Measurements from ENCODE around the gene MAP3K5.

Gene MAP3K5

GRCh38 chr6:136784910-136785746 lies 7.1 kb downstream of the MAP3K5 start:
- H3K36me3 ChIP-seq (ENCODE audit: low read length) = no peaks in the 10 kb centered on the region
- no peak overlapping the region for H3K4me3 ChIP-seq (ENCODE audit: insufficient read depth, low read length, poor library complexity, severe bottlenecking)
- H3K9ac ChIP-seq (ENCODE audit: low read length) = no peak overlapping the region
- no peak overlapping the region for H2AFZ ChIP-seq (ENCODE audit: low read depth, low read length, severe bottlenecking)
- H3K9me2 ChIP-seq (replicated peaks; ENCODE audit: insufficient read depth, low read length) = no peaks in the 10 kb centered on the region
- H3F3A ChIP-seq (ENCODE audit: insufficient read depth) = 0 out of 2 replicates have a peak, but pooled peaks cover 2% of the 10 kb centered on the region
- no peaks in the 10 kb centered on the region for H4K20me1 ChIP-seq (ENCODE audit: low read depth, low read length)
- H3K27me3 ChIP-seq (ENCODE audit: low read length) = no peaks in the 10 kb centered on the region
- H3K9me3 ChIP-seq (ENCODE audit: insufficient read depth, low read length) = no peaks in the 10 kb centered on the region
- H3K4me2 ChIP-seq (ENCODE audit: low read depth, low read length, poor library complexity, severe bottlenecking) = no peak overlapping the region
- H3K27ac ChIP-seq (ENCODE audit: low read depth, low read length) = no peak overlapping the region
- no peak for TF ChIP-seq EZH2phosphoT487 (conservative IDR thresholded peaks at IDR 0.05; ENCODE audit: low read length)
- TF ChIP-seq CTCF (IDR thresholded peaks at IDR 0.05; ENCODE audit: insufficient read depth, low read length, poor library complexity, severe bottlenecking) = no peak
- H3K79me2 ChIP-seq (ENCODE audit: insufficient read depth, low read length) = no peaks in the 10 kb centered on the region

- H2AFZ ChIP-seq (ENCODE audit: low read depth, low read length, severe bottlenecking) = peak overlapping the region; percentile 5
- H3K9me3 ChIP-seq (ENCODE audit: insufficient read depth, low read length) = no peaks in the 10 kb centered on the region
- peak overlapping the region; percentile 29 for H3K4me2 ChIP-seq (ENCODE audit: low read depth, low read length, poor library complexity, severe bottlenecking)
- H3K9ac ChIP-seq (ENCODE audit: low read length) = no peak overlapping the region
- no peaks in the 10 kb centered on the region for H3F3A ChIP-seq (ENCODE audit: insufficient read depth)
- TF ChIP-seq CTCF (IDR thresholded peaks at IDR 0.05; ENCODE audit: insufficient read depth, low read length, poor library complexity, severe bottlenecking) (no peak), EZH2phosphoT487 (conservative IDR thresholded peaks at IDR 0.05; ENCODE audit: low read length) (no peak)
- no peaks in the 10 kb centered on the region for H3K36me3 ChIP-seq (ENCODE audit: low read length)
- no peaks in the 10 kb centered on the region for H3K9me2 ChIP-seq (replicated peaks; ENCODE audit: insufficient read depth, low read length)
- H3K4me3 ChIP-seq (ENCODE audit: insufficient read depth, low read length, poor library complexity, severe bottlenecking) = no peak overlapping the region
- no peaks in the 10 kb centered on the region for H3K27me3 ChIP-seq (ENCODE audit: low read length)
- H3K79me2 ChIP-seq (ENCODE audit: insufficient read depth, low read length) = no peaks in the 10 kb centered on the region
- no peaks in the 10 kb centered on the region for H4K20me1 ChIP-seq (ENCODE audit: low read depth, low read length)
- H3K27ac ChIP-seq (ENCODE audit: low read depth, low read length) = no peak overlapping the region
Observed at GRCh38 chr6:136784271-136784664, 8.0 kb downstream of the MAP3K5 start.

- Histone ChIP-seq H3K4me2 (ENCODE audit: low read depth, low read length, poor library complexity, severe bottlenecking) (peak overlapping the region; percentile 29), H3F3A (ENCODE audit: insufficient read depth) (no peaks in the 10 kb centered on the region), H3K9ac (ENCODE audit: low read length) (no peak overlapping the region), H3K9me3 (ENCODE audit: insufficient read depth, low read length) (no peaks in the 10 kb centered on the region), H3K27ac (ENCODE audit: low read depth, low read length) (no peak overlapping the region), H3K27me3 (ENCODE audit: low read length) (no peaks in the 10 kb centered on the region), H3K36me3 (ENCODE audit: low read length) (no peaks in the 10 kb centered on the region), H2AFZ (ENCODE audit: low read depth, low read length, severe bottlenecking) (peak overlapping the region; percentile 5), H4K20me1 (ENCODE audit: low read depth, low read length) (no peaks in the 10 kb centered on the region), H3K9me2 (replicated peaks; ENCODE audit: insufficient read depth, low read length) (no peaks in the 10 kb centered on the region), H3K4me3 (ENCODE audit: insufficient read depth, low read length, poor library complexity, severe bottlenecking) (no peak overlapping the region), H3K79me2 (ENCODE audit: insufficient read depth, low read length) (no peaks in the 10 kb centered on the region)
- TF ChIP-seq CTCF (IDR thresholded peaks at IDR 0.05; ENCODE audit: insufficient read depth, low read length, poor library complexity, severe bottlenecking) (no peak), EZH2phosphoT487 (conservative IDR thresholded peaks at IDR 0.05; ENCODE audit: low read length) (no peak)
Observed at GRCh38 chr6:136783495-136784270, 8.6 kb downstream of the MAP3K5 start.
